Measurements from ENCODE around the gene GARIN5A. TPM values are rescaled to one million over a fixed set of nuclear protein-coding genes. Genes with fewer than 3 reads are reported as not detected.
A peak's percentile ranks its signal among the peaks of the same experiment; 100 is the strongest.

Gene GARIN5A
- total and polyA plus RNA-seq, 3 donors from 2014 or later: 60.0 to 126 (median 120) TPM

GRCh38 chr19:50434525-50434924 lies 42.1 kb downstream of the GARIN5A start:
- no peak for DNase-seq
- TF ChIP-seq CTCF (IDR thresholded peaks at IDR 0.05) (no peak), POLR2A (IDR thresholded peaks at IDR 0.05) (no peak)
- no peak overlapping the region for H3K27ac ChIP-seq
- peaks cover 9% of the 10 kb centered on the region for H3K4me1 ChIP-seq
- H3K9me3 ChIP-seq: no peaks in the 10 kb centered on the region
- 46 to 56% methylated on average over 7 to 12 of the region's 12 CpGs for WGBS, 2 donors
- intact Hi-C loops (cut with DNase I; ENCODE audit: low total_unique reads): no loop called here
- H3K27me3 ChIP-seq: no peaks in the 10 kb centered on the region
- H3K36me3 ChIP-seq (ENCODE audit: low read depth, missing control alignments): no peaks in the 10 kb centered on the region
- H3K4me3 ChIP-seq: no peak overlapping the region

DNA sequence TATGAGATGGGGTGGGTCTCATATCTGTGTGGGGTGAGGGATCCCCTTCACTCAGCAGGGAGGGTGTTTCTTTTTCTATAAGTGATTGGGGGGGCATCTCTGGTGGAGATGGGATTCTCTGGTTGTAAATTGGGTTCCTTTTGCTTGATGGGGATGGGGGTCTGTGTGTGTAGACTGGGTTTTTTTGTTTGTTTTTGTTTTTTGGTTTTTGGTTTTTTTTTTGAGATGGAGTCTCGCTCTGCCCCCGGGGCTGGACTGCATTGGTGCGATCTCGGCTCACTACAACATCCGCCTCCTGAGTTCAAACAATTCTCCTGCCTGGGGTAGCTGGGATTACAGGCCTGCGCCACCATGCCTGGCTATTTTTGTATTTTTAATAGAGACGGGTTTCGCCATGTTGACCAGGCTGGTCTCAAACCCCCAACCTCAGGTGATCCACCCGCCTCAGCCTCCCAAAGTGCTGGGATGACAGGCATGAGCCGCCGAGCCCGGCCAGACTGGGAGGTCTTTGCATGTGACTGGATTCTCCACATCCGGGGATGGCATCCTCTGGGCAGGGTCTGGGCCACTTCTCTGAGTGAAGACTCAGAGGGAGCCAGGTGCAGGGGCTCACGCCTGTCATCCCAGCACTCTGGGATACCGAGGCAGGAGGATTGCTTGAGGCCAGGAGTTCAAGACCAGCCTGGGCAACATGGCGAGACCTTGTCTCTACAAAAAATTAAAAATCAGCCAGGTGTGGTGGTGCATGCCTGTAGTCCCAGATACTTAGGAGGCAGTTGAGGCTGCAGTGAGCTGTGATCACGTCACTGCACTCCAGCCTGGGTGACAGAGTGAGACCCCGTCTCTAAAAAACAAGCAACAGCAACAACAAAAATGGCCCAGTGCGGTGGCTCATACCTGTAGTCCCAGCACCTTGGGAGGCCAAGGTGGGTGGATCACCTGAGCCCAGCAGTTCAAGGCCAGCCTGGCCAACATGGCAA lies 43.2 kb downstream of the GARIN5A start:
- intact Hi-C loops (cut with DNase I; ENCODE audit: low total_unique reads): no loop called here
- Histone ChIP-seq H3K36me3 (ENCODE audit: low read depth, missing control alignments) (no peaks in the 10 kb centered on the region), H3K9me3 (no peaks in the 10 kb centered on the region), H3K4me1 (peaks cover 11% of the 10 kb centered on the region), H3K4me3 (no peak overlapping the region), H3K27me3 (no peaks in the 10 kb centered on the region), H3K27ac (no peak overlapping the region)
- DNase-seq: no peak
- TF ChIP-seq POLR2A (IDR thresholded peaks at IDR 0.05) (no peak), CTCF (IDR thresholded peaks at IDR 0.05) (no peak)
- WGBS, 2 donors: 58 to 79% methylated on average over 12 to 19 of the region's 19 CpGs

DNA sequence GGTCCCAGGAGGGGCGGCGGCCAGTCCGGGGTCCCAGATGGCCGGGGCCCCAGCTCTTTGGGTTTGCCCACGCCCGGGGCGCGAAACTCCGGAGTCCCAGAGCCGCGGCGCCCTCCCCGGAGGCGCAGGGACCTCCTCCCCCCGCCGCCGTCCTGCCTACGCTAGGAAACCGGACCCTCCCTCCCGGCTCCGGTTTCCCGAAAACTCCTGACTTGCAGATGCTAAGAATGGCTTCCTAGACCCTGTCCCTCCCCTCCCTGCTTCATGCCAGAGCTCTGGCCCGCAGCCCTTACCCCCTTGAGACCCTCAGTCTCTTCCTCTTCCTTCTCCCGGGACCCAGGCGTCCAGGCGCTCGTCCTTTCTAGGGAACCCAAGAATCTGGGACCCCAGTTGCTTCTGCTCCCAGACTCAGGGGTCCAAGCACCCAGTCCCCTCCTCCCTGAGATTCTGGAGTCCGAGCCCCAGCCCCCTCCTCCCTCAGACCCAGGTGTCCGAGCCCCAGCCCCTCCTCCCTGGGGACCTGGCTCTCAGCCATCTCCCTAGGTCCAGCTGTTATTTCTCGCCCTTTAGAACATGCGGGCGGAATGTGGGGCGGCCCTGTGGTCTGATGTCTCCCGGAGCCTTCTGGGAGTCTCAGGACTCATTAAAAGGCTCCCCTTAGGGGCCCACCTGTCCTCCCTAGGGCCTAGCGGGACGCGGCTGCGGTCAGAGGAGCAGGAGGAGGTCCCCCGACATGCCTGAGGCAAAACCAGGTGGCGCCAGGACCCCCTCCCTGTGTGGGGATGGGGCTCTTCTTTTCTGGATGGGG lies 44.2 kb downstream of the GARIN5A start, which contains the start of gene MYBPC2:
TSS of gene MYBPC2 (plus strand) at position 672 of the 808 bp plus-strand sequence. CDS start at position 734, 62 bp downstream.
- Histone ChIP-seq H3K9me3 (no peaks in the 10 kb centered on the region), H3K27me3 (no peaks in the 10 kb centered on the region), H3K27ac (peak within 1 kb of the TSS; percentile 52 to 65), H3K36me3 (ENCODE audit: low read depth, missing control alignments) (no peaks in the 10 kb centered on the region), H3K4me3 (peak within 1 kb of the TSS; percentile 59 to 64), H3K4me1 (peaks cover 15% of the 10 kb centered on the region)
- TF ChIP-seq POLR2A (IDR thresholded peaks at IDR 0.05) (no peak), CTCF (IDR thresholded peaks at IDR 0.05) (no peak)
- DNase-seq: no peak
- 1 to 5% methylated on average over 15 to 34 of the region's 40 CpGs for WGBS, 2 donors
- intact Hi-C loops (cut with DNase I; ENCODE audit: low total_unique reads): no loop called here

DNA sequence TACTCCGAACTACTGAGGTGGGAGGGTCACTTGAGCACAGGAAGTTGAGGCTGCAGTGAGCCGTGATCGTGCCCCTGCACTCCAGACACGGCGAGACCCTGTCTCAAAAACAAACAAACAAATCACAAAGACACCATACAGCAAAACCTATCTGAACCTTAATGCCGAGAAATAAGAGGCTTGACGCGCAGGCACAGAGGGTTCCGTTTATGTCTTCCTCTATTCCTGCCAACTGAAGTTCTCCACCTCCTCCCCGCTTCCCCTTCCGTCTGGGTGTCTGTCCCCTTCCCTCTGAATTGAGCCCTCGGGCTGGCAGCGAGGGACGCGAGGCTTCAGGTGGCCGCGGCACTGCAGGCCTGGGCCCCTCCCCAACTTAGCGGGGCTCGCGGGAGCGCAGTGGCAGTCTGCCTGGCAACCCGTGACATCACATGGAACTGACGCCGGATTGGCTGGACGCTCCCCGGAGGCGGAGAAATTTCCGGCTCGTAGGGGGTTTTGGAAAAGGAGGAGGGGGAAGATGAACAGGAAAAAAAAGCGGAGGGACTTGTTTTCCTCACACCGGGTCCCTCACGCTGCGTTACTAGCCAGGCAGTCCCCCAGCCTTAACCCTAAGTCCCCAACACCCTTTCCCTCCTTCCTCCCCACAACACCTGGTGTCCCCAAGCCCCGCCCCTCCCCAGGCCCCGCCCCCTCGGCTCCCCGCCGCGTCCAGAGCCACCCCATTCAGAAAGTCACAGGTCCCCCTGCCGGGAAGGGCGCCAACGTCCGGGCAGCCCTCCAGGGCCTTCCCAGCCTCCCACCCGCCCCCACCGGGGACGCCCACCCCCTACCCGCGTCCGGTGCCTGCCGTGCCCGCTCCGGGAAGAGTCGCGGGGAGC lies 45.1 kb downstream of the GARIN5A start:
- H3K27ac ChIP-seq: peak overlapping the region; percentile 52 to 65
- H3K27me3 ChIP-seq: no peaks in the 10 kb centered on the region
- peak; percentile 92 for DNase-seq
- H3K4me3 ChIP-seq: peak overlapping the region; percentile 59 to 64
- intact Hi-C loops (cut with DNase I; ENCODE audit: low total_unique reads): no loop called here
- no peaks in the 10 kb centered on the region for H3K36me3 ChIP-seq (ENCODE audit: low read depth, missing control alignments)
- H3K4me1 ChIP-seq: peaks cover 15% of the 10 kb centered on the region
- TF ChIP-seq POLR2A (IDR thresholded peaks at IDR 0.05) (no peak), CTCF (IDR thresholded peaks at IDR 0.05) (no peak)
- 1 to 2% methylated on average over 36 to 38 of the region's 54 CpGs for WGBS, 2 donors
- no peaks in the 10 kb centered on the region for H3K9me3 ChIP-seq

Measured in testis (tissue), 3 donors.